HG02642 (cell line): ENCODE data around the gene CYB561A3.

ENCODE experiments used
- ATAC-seq: cut with Tn5 transposase; IDR thresholded peaks from one replicate; pipeline ENCODE4 v1.9.1; 2021; ENCODE audit warnings: mild to moderate bottlenecking; ENCODE audit not compliant: unreplicated experiment, poor library complexity

The CYB561A3 gene

DNA sequence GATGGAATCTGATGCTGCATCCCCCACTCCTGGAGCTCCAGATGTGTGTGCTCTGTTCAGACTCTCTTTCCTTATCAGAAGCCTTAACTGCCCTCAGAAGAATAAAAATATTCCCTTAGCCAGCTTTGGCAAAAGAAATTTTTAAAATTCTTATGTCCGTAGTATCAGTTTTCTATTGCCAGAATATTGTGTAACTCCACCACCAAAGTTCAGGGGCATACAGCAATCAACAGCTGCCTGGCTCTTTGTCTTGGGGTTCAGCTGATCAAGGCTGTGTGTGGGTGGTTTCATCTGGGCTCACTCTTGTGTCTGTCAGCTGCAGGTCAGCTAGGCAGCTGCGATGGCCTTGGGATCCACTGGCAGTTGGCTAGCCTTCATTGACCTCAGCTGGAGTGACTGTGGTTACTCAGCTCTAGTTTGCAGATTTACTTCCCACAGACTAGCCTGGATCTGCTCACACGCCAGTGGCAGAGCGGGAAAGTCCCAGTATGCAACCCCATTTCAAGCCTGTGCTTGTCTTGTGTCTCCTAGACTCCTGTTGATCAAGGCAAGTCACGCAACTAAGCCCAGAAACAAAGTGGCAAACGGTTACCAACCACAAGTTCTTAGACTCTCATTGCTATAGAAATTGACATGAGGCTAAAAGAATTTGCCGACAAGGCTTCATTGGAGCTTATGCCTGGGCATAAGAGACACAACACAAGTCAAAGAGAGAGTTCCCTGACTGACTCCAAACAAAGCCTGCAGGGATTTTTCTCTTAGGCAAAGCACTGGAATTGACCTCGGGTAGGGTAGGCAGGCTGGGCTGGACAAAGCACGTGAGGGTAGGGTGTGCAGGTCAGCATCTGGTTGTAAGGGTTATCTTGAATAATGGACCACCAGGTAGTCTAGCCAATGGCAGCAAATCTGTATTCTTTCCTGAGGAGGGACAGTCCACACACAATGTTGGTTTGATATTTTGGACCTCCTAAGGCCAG lies 8.0 kb upstream of the CYB561A3 start:
- peak; percentile 54 for ATAC-seq

GRCh38 chr11:61368646-61369045 lies 7.0 kb upstream of the CYB561A3 start:
- no peak for ATAC-seq

DNA sequence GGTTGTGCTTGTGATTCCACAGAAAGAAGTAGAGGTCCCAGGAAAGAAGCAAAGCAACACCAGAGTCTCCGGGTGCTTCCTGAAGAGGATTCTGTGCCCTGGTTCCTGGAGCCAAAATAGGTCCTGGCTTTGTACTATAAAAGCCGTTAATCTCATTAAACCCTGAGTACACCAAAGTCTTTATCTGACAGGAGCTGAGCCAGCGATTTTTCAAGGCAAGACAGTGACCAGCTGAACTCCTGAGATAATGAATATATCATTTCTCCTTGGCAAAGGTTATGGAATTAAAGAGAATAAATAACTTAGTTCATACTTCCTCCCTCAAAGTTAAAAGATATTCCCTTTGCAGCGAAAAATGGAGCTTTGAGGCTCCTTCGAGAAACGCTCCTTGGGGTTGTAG lies 5.7 kb upstream of the CYB561A3 start:
- no peak for ATAC-seq

GRCh38 chr11:61364012-61364675 lies 2.5 kb upstream of the CYB561A3 start:
- no peak for ATAC-seq

- ATAC-seq, result no peak
These were observed 827 bp upstream of the CYB561A3 start for GRCh38 chr11:61362542-61362875.

- ATAC-seq, result no peak
These were observed 393 bp downstream of the CYB561A3 start for GRCh38 chr11:61361237-61361740.

DNA sequence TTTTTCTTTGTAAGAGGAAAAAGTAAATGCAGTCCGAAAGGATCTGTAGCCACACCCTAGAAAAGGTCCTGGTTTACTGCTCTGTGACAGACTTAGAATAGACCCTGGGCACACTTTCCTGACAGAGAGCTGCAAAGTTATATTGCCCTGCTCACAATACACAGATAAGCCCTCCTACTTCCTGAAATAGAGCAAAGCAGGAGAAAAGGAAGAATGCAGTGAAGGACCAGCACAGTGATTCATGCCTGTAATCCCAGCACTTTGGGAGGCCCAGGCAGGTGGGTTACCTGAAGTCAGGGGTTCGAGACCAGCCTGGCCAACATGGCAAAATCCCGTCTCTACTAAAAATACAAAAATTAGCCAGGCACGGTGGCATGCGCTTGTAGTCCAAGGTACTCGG lies 2.2 kb downstream of the CYB561A3 start:
- no peak for ATAC-seq

DNA sequence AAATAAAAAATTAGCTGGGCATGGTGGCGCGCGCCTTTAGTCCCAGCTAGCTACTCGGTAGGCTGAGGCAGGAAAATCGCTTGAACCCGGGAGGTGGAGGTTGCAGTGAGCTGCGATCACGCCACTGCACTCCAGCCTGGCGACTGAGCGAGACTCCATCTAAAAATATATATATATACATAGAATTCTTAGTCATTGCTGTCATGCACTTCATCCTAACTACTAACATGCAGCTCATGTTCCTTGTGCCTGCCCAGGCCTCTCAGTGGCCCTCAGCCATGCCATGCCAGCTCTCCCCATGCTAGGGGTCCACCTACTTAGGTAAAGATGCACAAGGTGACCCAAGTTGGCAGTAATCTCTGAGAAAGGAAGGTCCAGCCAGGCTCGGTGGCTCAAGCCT lies 3.1 kb downstream of the CYB561A3 start:
- ATAC-seq, result no peak

GRCh38 chr11:61357894-61358239 lies 3.8 kb downstream of the CYB561A3 start:
- no peak for ATAC-seq

DNA sequence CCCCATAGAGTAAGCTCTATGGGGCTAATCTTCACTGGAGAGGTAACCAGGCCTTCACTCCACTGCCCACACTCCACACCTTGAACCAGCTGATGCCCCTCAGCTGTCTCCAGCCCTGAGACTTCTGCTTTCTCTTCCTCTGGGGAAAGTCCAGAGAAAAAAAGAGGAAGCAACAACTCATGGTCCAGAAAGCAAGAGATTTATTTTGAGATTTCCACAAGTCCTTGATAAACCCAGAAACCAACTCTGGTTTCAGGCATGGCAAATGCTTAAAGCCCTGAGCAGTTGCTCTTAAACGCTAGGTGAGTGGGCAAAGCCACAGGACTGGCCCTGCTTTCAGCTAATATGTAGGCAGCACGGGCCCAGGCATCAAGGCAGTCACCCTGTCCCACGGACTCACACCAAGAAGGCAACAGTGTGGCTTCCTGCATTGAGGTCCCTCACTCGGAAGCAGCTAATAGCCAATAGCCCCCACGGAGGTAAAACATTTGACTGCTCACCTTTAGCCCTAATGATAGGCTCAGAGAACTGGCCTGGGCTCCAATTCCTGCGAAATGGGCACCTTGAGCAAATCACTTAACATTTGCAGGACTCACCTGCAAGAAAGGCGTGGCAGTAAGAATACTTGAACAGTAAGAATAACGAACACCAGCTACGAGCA lies 4.3 kb downstream of the CYB561A3 start:
- peak; percentile 43 for ATAC-seq

- no peak for ATAC-seq
These were observed 5.0 kb downstream of the CYB561A3 start for GRCh38 chr11:61356706-61357105.

GRCh38 chr11:61354208-61354607 lies 7.5 kb downstream of the CYB561A3 start:
- ATAC-seq, result no peak

GRCh38 chr11:61353131-61354067 lies 8.3 kb downstream of the CYB561A3 start:
- no peak for ATAC-seq

- no peak for ATAC-seq
These were observed 9.6 kb downstream of the CYB561A3 start for GRCh38 chr11:61352038-61352437.

DNA sequence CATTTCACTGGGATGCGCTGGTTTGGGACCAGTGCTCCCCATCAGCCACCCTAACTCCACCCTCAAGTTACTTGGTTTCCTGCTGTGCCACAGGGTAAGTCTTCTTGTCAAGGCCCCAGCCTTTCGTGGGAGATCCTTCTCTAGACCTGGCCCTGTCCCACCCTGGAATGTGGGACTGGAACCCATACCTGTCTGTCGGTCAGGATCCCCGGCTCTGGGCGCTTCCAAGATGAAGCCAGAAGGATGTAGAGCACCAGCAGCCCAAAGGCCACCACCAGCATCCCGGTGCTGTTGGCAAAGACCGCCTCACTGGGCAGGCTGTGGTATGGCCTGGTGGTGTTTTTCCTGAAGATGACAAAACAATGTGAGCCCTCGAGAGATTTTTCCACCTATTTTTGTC lies 10.9 kb downstream of the CYB561A3 start:
- ATAC-seq, result no peak

DNA sequence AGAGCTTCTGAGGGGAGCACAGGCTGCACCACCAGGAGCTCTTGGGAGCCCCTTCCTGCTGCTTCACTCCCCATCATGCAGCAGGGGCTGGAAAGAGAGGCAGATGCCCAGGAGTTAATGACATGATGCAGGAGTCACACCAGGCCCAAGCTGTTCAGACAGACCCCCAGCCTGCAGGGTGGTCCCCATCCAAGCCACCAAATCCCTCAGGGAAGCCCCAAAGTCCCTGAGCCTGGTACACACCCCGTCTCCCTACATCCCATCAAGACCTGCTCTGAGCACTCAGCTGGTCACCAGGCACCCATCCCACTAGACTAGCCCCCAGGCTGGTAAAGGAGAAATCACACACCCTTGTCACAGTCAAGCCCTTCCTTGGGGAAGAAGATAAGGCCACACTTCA lies 11.3 kb downstream of the CYB561A3 start:
- no peak for ATAC-seq

GRCh38 chr11:61349916-61350315 lies 11.8 kb downstream of the CYB561A3 start:
- no peak for ATAC-seq

DNA sequence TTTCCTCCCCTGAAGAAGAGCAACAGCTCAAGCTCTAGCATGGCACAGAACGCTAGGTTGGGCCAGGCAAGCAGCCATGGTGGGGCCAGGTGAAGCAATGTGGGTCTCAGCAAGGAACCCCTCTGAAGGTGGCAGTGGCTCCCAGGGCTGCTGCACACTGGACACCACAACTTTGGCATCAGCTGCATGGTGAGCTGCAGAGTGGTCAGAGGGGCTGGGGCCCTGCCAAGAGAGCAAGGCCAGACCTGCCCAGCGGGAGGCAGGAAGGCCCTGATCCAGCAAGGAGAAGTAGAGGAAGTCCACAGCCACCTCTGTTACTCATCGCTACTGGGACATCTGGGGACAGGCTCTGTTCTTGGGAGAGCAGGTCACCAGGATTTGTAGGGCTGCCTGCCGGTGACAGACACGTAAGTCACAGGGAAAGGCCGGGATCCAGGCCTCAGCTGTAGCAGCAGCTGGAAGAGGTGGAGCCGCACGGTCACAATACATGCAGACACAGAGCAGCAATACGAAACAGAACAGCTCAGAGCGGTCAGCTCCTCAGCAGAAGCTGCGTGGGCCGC lies 12.4 kb downstream of the CYB561A3 start:
- ATAC-seq, result no peak

DNA sequence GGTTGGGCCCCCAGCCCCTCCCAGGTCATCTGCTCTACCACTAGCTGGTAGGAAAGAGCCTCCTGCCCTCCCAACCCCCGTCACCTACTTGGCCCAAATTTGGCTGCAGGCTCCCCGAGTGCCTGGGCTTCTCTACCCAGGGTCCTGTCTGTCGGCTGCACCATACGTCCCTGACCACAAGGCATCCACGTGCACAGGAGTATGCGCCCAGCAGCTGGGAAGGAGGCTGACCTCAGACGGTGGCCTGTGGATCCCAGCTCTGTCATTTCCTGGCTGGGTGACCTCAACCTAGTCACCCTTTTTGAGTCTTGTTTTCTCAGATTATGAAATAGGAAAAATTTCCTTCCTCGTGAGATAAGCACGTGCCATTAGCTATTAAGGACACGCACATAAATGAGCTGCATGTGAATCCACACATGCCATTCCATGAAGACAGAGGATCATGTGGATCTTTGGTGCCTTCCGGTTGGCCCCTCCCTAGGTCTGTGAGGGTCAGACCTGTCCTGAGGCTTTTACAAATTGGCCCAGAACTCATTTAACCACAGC lies 13.7 kb downstream of the CYB561A3 start:
- no peak for ATAC-seq
